Breast epithelium (tissue), 3 donors: ENCODE data around the gene RFT1.

Experiments used
- CTCF ChIP-seq, 3 donors: fragments of 450-650 bp; IDR thresholded peaks; one replicate each; pipeline ENCODE4 v1.5.1; 2016 to 2017; ENCODE audit warnings: antibody characterized with exemption in 3 of 3, mild to moderate bottlenecking in 3 of 3, moderate library complexity in 3 of 3
- POLR2A ChIP-seq: fragments of 450-650 bp; IDR thresholded peaks from one replicate; pipeline ENCODE4 v1.6.1; 2016; ENCODE audit warnings: antibody characterized with exemption, mild to moderate bottlenecking, moderate library complexity
- POLR2AphosphoS5 ChIP-seq, 3 donors: sonication (generic); formaldehyde crosslinking; IDR thresholded peaks; one replicate each; pipeline ENCODE4 v1.6.1; 2017; ENCODE audit warnings: antibody characterized with exemption in 3 of 3

GRCh38 chr3:53114412-53115074 is 15.7 kb downstream of the RFT1 start:
- no peak for TF ChIP-seq CTCF (IDR thresholded peaks at IDR 0.05)
- no peak for TF ChIP-seq POLR2AphosphoS5 (IDR thresholded peaks at IDR 0.05)
- no peak for TF ChIP-seq POLR2A
